ENCODE data around the gene CDAN1.
"Not testable (repeated sequence)": the region's sequence is repeated elsewhere in the genome, so short reads cannot be mapped to it uniquely, and the experiment has no call there.

CDAN1 gene

DNA sequence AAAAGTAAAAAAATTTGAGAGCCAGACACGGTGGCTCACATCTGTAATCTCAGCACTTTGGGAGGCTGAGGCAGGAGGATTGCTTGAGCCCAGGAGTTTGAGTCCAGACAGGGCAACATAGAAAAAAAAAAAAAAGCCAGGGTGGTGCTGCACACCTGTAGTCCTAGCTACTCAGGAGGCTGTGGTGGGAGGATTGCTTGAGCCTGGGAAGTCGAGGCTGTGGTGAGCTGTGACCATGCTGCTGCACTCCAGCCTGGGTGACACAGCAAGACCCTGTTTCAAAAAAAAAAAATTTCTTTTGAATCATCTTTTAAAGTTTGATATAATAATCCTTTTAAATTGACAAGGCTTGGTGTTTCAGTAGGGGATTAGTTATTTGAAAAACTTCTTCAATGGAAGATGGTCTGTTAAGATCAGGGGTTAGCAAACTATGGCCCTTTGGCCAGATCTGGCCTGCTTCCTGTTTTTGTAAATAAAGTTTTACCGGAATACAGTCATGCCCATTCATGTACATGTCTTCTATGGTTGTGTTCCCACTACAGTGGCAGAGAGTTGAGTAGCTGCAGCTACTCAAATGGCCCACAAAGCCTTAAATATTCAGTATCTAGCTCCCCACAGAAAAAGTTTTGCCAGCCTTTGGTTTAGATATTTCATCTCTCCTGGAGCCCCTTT, 28.9 kb downstream of the CDAN1 start:
- DNase-seq: no peak

DNA sequence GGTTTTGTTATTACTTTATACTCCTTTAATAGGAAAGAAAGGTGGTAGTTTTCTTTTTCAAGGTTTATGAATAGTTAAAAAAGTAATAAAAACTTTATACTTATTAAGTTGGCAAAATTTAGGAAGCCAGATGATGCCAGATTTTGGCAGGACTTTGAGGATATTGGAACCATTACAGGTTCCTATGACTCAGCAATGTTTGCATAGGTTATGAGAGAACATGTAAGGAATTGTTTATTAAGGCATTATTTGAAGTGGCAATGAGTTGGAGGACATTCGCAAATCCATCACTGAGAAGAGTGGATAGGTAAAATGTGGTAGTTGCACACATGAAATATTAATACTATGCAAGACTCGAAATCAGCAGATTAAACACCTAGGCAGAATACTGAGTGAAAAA, 29.9 kb downstream of the CDAN1 start:
- DNase-seq: no peak

DNA sequence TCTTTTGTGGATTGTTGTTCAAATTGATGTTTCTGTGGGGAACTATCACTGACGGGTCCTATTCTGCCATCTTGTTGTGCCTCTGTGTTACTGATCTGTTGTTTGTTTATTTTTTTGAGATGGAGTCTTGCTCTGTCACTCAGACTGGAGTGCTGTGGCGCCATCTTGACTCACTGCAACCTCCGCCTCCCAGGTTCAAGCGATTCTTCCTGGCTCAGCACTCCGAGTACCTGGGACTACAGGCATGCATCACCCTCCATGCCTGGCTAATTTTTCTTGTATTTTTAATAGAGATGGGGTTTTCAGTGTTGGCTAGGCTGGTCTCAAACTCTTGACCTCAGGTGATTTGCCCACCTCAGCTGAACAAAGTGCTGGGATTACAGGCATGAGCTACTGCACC, 31.6 kb downstream of the CDAN1 start:
- no peak for DNase-seq

DNA sequence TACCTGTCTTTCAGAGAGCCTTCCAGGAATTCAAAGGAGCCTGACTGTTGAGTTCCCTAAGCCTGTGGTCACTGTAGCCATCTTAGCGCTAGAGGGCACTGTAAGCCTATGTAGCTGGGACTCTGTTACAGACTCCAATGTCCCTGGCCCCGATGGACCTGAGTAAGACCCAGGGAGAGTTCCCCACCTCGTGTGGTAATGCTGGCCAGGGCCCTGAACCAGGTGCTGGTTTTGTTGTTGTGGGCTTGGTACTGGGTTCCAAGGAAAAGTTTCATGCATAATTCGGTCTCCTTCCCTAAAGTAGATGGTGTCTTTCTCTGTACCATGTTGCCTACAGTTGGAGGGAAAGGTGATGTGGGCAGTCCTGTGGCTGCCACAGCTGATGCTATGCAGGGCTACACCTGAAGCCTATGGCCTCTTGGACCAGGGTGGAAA, 32.4 kb downstream of the CDAN1 start:
- DNase-seq: peak; percentile 38 to 53

- DNase-seq: peak in 1 of 2 donors; percentile 5
Measured at GRCh38 chr15:42696626-42697025, 40.3 kb downstream of the CDAN1 start.

GRCh38 chr15:42695527-42696071, 41.3 kb downstream of the CDAN1 start:
- no peak for DNase-seq

DNA sequence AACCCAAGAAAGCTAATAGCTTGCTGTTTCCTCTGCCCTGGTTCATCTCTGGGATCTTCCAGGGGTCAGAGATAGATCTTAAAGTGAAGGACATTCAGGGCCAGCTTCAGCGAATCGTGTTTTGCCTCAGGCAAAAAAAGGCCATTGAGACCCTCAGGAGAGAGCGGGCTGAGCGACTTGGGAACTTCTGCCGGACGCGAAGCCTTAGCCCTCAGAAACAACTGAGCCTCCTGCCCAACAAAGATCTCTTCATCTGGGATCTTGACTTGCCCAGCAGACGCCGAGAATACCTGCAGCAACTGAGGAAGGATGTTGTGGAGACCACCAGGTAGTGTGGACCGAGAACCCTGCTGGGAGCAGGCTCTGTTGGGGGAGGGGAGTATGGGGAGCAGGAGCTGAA, 42.5 kb downstream of the CDAN1 start:
- DNase-seq: no peak

- DNase-seq: no peak
Measured at GRCh38 chr15:42693942-42694341, 43.0 kb downstream of the CDAN1 start.

- no peak for DNase-seq
Measured at GRCh38 chr15:42693496-42693895, 43.4 kb downstream of the CDAN1 start.

GRCh38 chr15:42692997-42693396, 43.9 kb downstream of the CDAN1 start:
- no peak for DNase-seq

DNA sequence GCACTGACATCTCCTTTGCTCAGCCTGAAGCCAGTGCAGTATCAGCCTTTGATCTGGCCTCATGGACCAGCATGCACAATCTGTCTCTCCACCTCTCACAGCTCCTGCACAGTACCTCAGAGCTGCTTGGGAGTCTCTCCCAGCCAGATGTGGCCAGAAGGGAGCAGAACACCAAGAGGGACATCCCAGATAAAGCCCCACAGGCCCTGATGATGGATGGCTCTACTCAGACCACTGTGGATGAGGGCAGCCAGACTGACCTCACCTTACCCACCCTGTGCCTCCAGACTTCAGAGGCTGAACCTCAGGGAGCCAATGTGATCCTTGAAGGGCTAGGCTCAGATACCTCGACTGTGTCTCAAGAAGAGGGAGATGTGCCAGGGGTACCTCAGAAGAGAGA, 44.4 kb downstream of the CDAN1 start:
- no peak for DNase-seq

- no peak for DNase-seq
Measured at GRCh38 chr15:42691770-42692169, 45.2 kb downstream of the CDAN1 start.

- DNase-seq: no peak
Measured at GRCh38 chr15:42691308-42691707, 45.6 kb downstream of the CDAN1 start.

DNA sequence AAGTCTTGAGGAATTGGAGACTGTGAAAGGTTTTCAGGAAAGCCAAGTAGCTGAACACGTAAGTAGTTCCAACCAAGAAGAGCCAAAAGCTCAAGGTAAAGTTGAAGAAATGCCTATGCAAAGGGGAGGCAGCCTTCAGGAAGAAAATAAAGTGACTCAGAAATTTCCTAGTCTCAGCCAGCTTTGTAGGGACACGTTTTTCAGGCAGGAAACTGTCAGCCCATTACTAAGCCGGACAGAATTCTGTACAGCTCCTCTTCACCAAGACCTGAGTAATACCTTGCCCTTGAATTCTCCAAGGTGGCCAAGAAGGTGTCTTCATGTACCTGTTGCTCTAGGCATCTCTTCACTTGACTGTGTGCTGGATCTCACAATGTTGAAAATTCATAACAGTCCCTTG, 48.6 kb downstream of the CDAN1 start:
- no peak for DNase-seq

DNA sequence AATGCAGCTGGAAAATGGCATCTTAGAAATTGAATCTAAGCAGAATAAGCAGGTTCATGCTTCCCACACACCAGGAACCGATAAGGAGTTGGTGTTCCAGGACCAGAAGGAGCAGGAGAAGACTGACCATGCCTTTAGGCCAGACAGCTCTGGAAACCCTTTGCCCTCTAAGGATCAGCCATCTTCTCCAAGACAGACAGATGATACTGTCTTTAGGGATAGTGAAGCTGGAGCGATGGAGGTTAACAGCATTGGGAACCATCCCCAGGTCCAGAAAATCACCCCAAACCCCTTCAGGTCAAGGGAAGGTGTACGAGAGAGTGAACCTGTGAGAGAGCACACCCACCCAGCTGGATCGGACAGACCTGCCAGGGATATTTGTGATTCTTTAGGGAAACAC, 49.2 kb downstream of the CDAN1 start:
- DNase-seq: no peak

- no peak for DNase-seq
Measured at GRCh38 chr15:42686281-42686680, 50.6 kb downstream of the CDAN1 start.

DNA sequence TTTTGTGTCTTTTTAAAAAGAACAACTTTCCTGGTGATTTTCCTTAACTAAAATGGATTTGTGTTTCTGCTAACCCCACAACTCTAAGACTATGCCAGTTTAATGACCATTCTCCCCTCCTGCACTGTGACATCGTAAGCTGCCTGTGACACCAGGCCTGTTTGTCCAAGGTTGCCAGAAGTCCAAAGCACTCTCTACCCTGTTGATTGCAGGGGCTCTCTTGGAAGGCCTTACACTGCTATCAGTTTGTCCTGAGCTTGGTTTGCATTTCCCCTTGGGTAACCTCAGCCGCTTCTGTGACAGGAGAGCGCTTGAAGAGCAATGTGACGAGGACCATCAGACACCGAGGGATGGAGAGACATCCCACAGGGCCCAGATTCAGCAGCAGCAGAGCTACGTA, 55.8 kb downstream of the CDAN1 start:
- DNase-seq: no peak

GRCh38 chr15:42680142-42680482, 56.8 kb downstream of the CDAN1 start:
- not testable (repeated sequence) for DNase-seq

DNA sequence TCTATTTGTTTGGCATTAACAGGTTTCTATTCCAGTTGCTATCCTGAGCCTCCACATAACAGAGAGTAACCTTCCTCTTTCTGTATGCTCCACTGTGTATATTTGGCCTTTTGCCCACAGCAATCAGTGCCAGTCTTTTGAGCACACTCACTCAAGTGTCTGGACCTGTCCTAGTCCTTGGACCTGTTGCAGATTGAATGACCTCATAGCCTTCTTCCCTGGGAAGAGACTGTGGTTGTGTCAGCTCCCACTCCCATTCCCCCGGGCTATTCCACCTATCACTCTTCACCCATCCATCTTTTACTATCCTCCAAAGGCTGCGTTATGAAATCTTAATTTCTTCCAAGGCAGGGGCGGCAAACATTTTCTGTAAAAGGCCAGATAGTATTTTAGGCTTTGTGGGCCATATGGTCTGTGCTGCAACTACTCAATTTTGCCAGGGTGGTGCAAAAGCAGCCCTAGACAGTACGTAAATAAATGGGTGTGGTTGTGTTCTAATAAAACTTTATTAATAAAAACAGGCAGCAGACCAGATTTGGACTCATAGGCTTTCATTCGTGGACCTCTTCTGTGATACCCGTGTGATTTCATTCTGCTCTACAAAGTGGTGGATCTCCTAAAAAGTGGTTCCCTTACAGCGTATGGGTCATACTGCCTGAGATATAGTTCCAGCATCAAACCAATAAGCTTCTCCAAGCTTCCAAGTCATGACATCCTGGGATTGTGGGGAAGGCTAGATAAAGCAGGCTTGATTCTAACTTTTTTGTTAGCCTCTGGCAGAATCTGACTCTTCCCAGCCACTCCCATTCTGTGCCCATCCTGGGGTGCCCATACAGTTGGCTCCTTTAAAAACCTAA, 57.4 kb downstream of the CDAN1 start:
- no peak for DNase-seq

DNA sequence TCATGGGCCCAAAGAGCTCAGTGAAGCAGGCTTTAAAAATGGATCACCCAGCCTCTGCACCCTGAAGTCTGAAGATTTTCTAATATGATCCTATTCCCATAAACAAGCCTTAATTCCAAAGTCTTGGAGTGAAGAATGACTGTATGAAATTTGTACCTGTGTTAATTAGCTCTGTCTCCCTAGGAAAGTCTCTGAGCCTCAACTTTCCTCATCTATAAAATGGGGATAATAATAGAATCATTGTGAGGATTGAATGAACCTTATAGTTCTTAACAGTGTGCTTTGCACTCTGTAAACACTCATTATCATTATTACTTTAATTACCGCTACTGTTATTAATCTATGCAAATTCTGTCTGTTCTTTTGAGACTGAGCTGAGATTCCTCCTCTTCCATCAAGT, 61.9 kb downstream of the CDAN1 start:
- no peak for DNase-seq

GRCh38 chr15:42674472-42674871, 62.5 kb downstream of the CDAN1 start:
- DNase-seq: no peak
